ENCODE measurements around the gene JMJD7. TPM values are rescaled to one million over a fixed set of nuclear protein-coding genes. Genes with fewer than 3 reads are reported as not detected.

The JMJD7 gene
- total RNA-seq, 1 experiment from 2014 or later = 13.5 TPM

DNA sequence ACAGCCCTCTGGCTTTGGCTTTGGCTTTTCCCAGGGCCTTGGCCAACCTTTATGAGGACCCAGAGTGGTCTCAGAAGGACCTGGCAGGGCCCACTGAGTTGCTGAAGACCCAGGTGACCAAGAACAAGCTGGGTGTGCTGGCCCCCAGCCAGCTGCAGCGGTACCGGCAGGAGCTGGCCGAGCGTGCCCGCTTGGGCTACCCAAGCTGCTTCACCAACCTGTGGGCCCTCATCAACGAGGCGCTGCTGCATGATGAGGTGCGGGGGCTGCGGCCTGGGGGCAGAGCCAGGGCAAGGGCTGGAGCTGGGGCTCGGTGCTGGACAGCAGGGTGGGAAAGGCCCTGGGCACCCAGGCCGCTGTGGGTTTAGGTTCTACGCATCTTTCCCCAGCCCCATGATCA is 16.9 kb downstream of the JMJD7 start:
- Histone ChIP-seq H3K4me2 (ENCODE audit: low read length) (no peak overlapping the region), H3K9ac (ENCODE audit: low read length) (no peak overlapping the region), H4K20me1 (ENCODE audit: insufficient read depth) (no peaks in the 10 kb centered on the region), H3K27ac (ENCODE audit: low read depth, low read length) (no peak overlapping the region), H3K27me3 (ENCODE audit: insufficient read depth, low read length) (no peaks in the 10 kb centered on the region), H3K36me3 (ENCODE audit: control insufficient read depth in 1 of 2, insufficient read depth in 2 of 2, low read length in 2 of 2) (peaks cover 0 to 3% of the 10 kb centered on the region in 2 experiments; a peak in 1 of 4 replicates), H3K4me3 (replicated peaks in 1 of 2; ENCODE audit: low read depth in 1 of 2, low read length in 2 of 2) (no peak overlapping the region), H3K9me2 (ENCODE audit: insufficient read depth) (no peaks in the 10 kb centered on the region), H3K79me2 (ENCODE audit: insufficient read depth, low read length) (no peaks in the 10 kb centered on the region), H3K4me1 (ENCODE audit: control insufficient read depth in 1 of 2, insufficient read depth in 2 of 2, low read length in 2 of 2) (no peaks in the 10 kb centered on the region), H3K9me3 (ENCODE audit: control insufficient read depth in 1 of 2, insufficient read depth in 1 of 2, low read depth in 1 of 2, low read length in 2 of 2) (no peaks in the 10 kb centered on the region), H2AFZ (ENCODE audit: low read depth, low read length, poor library complexity, severe bottlenecking) (no peak overlapping the region)
- ChIA-PET CTCF (no interaction called here), POLR2A (no interaction called here), RAD21 (ENCODE audit: low non-redundant PET in 1 of 2, low total read pairs in 2 of 2, uncharacterized antibody in 2 of 2, unreplicated experiment in 2 of 2) (no interaction called here)
- BruUV-seq (replicated peaks) = no TSS peak
- TF ChIP-seq EZH2phosphoT487 (IDR thresholded peaks at IDR 0.05; ENCODE audit: borderline replicate concordance) (no peak), TCF7L2 (IDR thresholded peaks at IDR 0.05; ENCODE audit: borderline replicate concordance, extremely low read depth, insufficient read depth, insufficient read length) (no peak), EGR1 (IDR thresholded peaks at IDR 0.05; ENCODE audit: low read depth) (no peak), CEBPB (IDR thresholded peaks at IDR 0.05; ENCODE audit: low read depth) (no peak), JUND (IDR thresholded peaks at IDR 0.05) (no peak), YY1 (IDR thresholded peaks at IDR 0.05; ENCODE audit: extremely low read depth, insufficient replicate concordance, low read depth, low read length) (no peak), ZFX (IDR thresholded peaks at IDR 0.05) (no peak)
- TF ChIP-seq, protein P1, sequence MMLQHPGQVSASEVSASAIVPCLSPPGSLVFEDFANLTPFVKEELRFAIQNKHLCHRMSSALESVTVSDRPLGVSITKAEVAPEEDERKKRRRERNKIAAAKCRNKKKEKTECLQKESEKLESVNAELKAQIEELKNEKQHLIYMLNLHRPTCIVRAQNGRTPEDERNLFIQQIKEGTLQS (IDR thresholded peaks at IDR 0.05) = no peak
- TF ChIP-seq, protein P2, sequence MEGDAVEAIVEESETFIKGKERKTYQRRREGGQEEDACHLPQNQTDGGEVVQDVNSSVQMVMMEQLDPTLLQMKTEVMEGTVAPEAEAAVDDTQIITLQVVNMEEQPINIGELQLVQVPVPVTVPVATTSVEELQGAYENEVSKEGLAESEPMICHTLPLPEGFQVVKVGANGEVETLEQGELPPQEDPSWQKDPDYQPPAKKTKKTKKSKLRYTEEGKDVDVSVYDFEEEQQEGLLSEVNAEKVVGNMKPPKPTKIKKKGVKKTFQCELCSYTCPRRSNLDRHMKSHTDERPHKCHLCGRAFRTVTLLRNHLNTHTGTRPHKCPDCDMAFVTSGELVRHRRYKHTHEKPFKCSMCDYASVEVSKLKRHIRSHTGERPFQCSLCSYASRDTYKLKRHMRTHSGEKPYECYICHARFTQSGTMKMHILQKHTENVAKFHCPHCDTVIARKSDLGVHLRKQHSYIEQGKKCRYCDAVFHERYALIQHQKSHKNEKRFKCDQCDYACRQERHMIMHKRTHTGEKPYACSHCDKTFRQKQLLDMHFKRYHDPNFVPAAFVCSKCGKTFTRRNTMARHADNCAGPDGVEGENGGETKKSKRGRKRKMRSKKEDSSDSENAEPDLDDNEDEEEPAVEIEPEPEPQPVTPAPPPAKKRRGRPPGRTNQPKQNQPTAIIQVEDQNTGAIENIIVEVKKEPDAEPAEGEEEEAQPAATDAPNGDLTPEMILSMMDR (IDR thresholded peaks at IDR 0.05 in 2 of 3, conservative IDR thresholded peaks at IDR 0.05 in 1 of 3; ENCODE audit: borderline replicate concordance in 1 of 3, insufficient read depth in 1 of 3, low read depth in 2 of 3, low read length in 2 of 3) = no peak
- intact Hi-C loops (cut with micrococcal nuclease) = no loop called here
- ATAC-seq = no peak
- no peak for DNase-seq (ENCODE audit: low read depth, low spot score)

All from HCT116 (cell line).